Activated naive CD4-positive, alpha-beta T cell treated with Interleukin-2 at 50 U/mL for 16 hours (primary cell): ENCODE measurements around the gene IFITM10.

Source experiments
- DNase-seq: peaks from one replicate; pipeline ENCODE4 v3.0.0-alpha.2; 2020

IFITM10 gene

DNA sequence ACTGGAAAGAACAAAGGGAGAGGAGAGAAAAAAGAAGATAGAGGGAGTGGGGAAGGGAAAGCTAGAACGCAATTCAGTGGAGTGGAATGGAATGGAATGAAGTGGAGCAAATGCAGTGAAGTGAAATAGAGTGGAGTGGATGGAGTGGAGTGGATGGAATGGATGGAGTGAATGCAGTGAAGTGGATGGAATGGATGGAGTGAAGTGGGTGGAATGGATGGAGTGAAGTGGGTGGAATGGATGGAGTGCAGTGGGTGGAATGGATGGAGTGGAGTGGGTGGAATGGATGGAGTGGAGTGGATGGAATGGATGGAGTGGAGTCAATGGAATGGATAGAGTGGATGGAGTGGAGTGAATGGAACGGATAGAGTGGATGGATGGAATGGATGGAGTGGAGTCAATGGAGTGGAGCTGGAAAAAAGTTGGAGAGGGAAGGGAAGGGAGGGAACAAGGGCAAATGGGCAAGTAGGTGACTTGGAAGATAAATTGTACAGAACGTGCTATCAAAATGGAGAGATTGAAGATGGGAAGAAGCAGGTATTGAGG lies 13.9 kb downstream of the IFITM10 start:
- no peak for DNase-seq

DNA sequence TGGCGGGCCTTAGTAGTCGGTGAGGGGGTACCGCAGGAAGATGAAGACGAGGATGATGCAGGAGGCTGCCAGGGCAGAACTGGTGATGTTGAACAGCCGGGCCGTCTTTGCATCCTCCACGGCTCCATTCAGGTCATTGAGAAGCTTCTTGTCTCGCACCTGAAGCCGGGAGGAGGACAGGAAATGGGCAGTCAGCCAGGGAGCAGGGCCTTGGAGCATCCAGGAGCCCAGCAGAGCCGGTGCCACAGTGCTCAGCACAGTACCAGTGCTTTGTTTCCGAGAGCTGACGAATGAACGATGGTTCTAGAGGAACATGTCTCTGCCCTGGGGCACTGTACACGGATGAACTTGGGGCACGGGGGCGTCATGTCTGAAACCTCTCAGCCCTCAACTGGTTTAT lies 15.1 kb downstream of the IFITM10 start:
- no peak for DNase-seq

DNA sequence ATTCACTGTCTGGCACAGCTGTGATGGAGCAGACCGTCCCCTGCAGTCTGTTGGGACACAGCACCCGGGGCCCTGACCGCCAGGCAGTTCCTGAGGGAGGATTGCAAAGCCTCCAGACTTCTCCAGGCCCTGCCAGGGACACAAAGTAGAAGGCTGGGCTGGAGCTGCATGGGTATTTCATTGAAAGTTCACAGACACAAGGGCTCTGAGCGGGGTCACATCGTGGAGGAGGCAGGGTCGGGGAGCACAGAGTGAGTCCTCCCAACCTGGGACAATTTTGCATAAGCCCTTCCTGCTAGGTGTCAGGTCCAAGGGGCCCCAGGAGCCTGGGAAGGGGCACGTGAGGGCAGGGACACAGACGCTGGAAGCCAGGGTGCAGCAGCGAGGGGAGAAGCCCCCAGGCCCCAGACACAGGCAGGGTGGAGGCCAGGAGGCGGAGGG lies 15.7 kb downstream of the IFITM10 start:
- DNase-seq: no peak

DNA sequence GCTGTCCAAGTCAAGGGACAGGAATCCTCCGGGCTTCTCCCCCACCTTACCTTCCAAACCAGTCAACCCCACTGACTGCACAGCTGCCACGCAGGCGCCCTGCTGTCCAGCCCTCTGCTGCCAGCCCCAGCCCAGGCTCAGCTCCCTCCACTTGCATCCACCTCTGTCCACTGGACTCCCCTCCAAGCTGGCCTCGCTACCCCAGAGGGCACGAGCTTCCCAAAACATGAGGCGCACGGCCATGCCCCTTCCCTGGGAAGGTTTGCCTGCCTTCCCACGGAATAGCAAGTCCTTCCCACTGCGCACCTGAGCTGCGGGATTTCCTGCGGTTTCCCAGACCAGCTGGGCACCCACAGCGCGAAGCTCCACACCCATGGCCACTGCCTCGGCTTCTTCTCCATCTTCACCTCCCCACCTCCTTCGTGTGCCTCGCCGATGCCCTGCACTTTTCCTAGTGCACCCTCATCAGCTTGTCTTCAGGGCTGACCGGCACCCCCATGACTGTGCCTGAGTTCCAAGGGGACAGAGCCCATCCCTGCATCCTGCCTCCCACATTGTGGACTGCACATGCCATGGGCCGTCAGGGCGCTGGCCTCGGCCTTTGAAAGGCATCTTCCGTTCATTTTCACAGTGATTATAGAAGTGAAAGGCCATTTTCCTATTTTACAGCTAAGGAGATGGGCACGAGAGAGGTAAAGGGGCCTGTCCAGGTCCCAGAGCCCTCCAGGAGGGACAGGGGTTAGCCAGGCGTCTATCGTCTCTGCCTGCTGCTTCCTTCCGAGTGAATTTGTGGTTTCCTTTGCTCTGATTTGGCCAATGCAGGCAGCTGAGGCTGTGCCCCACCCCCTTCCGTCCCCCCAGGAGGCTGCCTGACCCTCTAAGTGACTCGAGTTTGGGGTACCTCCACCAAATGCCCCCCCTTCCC lies 16.4 kb downstream of the IFITM10 start:
- no peak for DNase-seq

DNA sequence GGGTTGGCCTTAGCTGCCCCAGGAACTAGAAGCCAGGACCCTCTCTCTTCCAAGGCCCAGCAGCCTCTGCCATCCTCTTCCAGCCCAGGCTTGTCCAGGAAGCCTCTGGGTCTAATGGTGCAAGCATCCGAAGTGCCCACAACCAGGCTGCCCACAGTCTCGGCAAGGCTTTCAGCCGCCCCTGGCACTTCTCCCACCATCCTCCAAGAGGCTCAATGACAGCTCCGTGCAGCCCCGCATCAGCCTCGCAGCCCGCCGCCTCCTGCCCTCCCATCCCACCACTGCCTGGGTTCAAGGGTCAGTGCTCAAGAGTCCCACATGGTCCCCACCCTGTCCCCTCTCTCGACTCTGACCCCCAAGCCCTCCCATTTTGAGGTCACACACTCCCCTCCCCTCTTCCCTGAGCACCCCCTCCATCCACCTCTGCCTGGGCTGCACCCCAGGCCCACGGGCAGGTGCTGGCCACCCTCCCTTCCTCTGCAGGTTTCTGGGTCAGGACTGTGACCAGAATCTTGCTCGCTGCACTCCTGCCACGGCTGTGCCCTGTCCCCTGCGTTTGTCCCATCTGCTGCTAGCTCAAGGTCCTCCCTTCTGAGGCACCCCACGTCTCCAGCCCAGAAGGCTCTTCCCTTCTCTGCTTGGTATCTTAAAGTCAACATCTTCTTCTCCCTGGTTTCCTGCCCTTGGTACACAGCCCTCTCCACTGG lies 17.2 kb downstream of the IFITM10 start:
- DNase-seq: no peak

DNA sequence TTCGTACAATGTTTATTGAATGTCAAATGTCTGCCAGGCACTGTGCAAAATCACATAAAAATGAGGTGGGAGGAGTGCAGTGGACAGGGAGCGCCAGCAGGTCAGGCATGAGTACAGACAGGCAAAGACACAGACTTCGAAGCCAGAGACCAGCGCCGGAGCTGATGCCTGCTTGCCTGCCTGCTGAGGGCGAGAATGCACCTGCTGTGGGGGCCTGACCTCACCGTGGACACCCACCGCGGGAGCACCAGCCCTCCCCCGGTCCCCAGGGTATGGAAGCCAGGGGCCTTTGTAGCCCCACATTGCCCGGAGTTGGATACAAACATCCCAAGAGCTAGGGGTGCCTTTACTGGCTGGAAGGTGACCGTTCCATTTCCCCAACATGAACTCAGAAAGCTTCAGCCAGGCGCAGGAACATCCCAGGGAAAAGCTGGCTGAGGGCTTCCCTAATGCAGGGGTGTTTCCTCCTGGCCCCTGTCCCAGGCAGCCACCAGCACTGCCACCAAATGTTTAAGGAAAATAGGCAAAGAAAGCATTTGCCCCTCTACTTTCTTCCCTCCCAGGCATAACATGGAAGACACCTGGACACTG lies 17.9 kb downstream of the IFITM10 start:
- DNase-seq: no peak

DNA sequence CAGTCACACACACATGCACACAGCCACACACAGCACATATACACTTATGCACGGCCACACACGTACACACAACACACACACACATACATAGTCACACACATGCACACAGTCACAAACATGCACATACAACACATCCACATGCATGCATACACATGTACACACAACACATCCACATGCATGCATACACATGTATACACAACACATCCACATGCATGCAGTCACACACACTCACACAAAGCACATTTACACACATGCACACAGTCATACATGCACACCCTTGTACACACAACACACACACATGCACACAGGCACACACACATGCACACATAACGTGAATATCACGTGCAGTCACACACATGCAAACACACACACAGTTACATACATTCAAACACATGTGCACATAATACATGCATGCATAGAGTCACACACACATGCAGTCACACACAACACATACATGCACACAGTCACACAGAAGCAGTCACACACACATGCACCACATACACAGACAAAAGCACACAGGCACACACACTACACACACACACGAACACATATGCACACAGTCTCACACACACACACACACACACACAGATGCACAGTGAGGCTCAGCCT lies 18.8 kb downstream of the IFITM10 start:
- no peak for DNase-seq

DNA sequence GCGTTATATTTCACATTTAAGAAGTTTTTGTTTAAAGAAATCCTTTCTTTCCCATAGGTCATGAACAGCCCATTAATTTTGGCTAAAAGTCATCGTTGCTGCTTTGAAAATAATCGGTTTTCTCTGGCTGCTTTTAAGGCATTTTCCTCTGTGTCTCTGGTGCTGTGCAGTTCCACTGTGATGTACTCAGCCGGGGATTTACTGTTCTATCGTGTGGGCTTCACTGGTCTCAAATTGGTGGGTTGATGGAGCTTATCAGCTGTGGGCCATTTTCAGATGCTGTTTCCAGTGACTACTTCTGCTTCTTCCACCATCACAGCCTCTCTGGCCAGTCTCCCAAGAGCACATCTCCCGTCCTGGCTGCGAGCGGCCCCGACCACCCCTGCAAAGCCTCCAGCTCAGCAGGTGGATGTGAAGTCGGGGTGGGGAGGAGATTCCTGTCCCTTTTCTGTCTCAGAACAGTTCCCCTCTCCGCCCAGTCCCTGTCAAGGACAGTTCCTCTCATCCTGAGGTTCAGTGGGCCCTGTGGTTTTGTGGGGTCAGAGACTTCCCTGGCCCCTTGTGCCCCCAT lies 20.3 kb downstream of the IFITM10 start:
- DNase-seq: no peak

DNA sequence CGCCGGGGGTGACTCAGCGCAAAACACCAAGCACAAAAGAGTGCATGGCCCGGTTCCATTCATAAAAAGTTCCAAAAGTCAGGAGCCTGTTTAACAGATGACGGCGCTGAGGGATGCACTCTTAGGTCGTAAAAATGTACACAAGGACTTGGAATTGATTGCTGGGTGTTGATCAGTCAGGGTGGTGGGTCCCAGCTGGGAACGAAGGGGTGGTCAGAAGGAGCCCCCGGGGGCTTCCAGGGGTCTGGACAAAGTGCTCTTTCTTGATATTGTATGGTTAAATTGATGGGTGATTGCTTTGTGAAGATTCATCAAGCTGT lies 20.7 kb downstream of the IFITM10 start:
- DNase-seq: no peak

DNA sequence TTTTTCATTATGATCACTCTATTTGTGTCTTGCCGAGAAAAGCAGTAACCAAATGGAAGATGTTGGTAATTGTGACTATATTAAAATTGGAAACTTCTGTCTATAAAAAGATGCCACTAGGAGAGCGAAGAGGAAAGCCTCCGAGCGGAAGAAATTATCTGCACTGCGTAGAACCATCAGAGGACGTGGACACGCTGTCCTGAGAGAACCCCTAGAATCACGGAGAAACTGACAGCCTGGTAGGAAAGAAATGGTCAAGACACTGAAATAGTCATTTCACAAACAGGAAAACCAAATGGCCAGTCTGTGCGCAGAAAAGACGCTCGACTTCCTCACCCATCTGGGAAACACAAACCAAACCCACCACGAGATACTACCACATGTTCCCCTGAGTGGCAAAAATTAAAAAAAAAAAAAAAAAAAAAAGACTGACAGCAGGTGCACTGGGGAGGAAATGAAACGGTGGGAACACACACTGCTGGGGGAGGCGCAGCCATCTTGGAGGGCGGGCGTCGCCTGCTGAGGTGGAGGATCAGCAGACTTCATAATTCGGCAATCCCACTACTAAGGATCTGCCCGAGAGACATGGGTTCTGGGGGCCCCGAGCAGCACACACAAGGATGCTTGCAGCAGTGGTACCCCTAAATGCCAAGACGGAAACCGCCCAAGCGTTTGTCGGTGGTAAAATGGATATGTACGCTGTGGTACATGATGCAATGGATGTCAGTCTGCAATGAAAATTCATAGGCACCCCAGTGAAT lies 21.3 kb downstream of the IFITM10 start:
- no peak for DNase-seq

DNA sequence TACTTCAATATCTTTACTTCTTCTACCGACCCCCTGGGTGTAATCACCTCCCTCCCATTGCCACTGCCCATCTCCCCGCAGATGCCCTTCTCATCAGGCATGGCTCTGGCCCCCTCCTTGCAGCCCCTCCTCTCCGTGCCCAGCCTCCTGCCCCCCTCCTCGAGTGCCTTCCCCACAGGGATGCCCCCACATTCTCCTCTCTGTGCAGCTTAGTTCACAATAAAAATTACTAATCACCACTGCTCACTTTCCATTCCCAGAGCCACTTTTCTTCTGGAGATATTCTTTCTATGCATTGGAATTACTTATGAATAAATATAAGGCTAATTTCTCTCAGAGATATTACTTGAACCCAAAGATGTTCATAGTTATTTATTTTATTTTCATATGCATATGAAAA lies 22.1 kb downstream of the IFITM10 start:
- DNase-seq: no peak

DNA sequence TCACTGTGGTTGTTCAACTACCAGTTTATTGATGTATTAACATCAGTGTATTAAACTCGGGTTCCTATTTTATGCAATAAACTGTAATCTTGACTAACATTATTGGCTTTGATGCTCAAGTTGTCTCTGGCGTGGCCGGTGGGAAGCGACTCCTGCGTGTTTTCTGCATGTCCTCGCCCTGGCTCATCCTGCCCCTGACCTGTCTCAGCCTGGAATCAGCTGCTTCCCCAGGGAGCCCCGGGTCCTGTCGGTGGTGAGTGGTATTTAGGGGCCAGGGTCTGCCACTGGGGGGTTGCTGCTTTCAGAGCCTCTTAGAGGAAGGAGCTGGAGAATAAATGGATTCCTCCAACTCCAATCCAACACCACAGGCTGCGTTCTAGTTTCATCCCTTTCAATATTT lies 22.5 kb downstream of the IFITM10 start:
- no peak for DNase-seq

DNA sequence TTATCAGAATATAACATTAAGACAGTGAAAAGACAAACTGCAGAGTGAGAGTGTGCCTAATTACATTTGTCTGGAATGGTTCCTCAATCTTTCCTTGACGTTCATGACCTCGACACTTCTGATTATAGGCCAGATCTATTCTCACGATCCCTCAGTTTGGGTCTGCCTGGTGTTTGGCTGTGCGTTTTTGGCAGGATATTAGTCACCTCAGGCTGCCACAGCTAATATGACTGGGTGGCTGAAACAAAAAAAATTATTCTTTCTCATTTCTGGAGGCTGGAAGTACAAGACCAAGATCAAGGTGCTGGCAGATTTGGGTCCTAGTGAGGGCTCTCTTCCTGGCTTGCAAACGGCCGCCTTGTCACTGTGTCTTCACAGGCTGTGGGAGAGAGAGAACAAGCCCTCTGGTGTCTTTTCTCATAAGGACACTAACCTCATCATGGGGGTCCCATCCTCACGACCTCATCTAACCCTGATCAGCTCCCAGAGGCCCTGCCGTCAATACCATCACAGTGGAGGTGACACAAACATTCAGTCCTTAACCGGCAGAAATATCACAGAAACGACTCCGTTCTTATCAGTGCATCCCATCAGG lies 23.2 kb downstream of the IFITM10 start:
- DNase-seq: no peak

DNA sequence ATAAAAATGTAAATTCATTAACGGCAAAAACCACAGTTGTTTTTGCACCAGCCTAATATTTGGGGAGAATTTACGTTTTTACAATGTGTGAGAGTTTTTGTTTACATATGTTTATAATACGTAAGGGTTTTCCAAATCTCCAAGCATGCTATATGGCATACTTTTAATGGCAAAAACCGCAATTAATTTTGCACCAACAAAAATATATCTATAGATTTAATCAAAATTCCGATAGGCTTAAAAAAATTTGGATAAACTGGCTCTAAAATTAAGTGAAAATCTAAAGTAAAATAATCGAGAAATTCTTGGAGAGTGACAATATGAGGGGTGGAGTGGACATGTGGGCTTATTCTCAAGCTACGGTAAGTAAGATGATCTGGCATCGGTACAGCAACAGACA lies 30.6 kb downstream of the IFITM10 start:
- DNase-seq: no peak

DNA sequence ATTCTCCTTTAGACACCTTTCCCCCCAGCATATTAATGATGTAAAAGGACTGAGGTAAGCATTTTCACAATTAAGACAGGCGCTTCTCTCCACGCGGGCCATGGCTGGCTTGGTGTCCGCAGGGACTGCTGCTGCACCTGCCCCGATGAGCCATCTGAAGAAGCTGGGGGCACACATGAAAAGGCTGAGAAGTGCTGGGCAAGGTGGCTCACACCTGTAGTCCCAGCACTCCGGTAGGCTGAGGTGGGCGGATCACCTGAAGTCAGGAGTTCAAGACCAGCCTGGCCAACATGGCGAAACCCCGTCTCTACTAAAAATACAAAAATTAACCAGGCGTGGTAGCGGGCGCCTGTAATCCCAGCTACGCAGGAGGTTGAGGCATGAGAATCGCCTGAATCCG lies 32.1 kb downstream of the IFITM10 start:
- no peak for DNase-seq

DNA sequence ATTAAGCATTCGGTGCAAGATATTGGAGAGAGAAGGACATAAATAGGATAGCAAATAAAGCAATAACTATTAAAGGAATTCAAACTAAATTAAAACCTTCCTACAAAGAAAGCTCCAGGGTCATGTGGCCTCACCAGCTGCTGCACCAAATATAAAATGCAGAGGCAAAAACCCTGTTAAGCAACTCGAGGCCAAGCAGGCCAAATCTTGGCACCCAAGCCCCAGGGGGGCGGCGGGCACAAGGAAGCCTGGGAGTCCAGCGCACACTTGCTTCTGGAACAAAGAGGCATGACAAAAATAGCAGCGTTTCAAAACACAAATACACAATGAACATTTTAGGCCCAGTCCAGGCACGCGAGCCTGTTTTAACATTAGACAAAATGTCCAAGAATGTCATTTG lies 32.6 kb downstream of the IFITM10 start:
- no peak for DNase-seq

DNA sequence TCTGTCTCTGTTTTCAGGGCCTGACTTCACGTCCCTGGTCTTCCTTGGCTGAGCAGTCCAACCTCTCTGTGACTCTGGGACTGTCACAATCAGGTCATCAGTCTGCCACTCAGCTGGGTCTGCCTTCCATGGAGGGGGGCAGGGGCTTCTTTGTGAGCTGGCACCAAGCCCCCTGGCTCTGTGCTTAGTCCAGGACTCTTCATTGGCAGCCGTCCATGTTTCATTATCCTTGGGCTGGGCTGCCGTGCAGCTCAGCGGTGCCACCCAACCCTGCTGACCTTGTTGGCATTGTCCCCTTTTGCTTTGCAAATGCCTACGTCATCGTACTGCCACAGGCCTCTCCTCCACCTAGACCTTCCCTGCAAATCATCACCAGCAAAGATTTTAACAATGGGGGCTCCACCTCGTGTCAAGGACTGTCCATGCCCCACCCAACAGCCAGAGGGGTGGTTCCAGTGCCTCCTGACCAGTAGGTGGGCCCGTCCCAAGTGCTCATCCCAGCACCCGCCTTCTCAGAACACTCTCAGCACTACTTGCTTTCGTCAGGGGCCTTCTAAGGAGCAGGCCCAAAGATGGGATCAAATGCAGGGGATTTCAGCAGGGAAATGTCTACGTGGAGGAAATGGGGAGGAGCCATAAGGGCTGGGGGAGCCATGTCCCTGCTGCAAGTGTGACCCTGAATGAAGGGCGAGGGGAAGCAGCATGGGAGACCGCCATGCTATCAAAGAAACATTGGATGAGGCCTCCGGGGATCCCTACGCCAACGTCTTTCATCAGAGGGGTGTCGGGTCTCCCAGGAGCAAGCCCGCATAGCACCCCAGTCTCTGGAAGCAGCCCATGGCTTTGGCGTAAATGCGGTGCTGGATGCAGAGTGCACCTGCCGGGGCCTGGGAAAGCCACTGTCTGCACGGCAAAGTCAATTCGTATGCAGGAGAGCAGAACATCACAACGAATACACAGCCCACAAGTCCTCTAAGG lies 35.2 kb downstream of the IFITM10 start:
- no peak for DNase-seq

DNA sequence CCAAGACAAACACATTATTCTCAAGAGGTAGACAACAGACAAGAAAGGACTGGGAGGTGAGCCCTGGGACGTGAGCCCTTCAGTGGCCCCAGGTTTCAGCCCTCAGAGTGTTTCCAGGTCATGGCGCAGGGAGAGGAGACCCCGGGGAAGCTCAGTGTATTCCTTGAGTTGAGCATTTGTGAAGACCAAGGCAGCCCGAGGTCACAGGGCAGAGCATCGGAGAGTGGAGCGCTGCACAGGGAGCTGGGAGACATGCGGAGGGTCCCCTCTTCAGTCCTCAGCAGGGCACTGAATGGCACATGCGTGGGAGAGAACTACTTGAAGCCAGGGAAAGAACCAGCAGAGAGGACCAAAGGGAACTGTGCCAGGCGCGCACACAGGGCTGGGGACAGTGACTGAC lies 41.7 kb downstream of the IFITM10 start:
- no peak for DNase-seq

DNA sequence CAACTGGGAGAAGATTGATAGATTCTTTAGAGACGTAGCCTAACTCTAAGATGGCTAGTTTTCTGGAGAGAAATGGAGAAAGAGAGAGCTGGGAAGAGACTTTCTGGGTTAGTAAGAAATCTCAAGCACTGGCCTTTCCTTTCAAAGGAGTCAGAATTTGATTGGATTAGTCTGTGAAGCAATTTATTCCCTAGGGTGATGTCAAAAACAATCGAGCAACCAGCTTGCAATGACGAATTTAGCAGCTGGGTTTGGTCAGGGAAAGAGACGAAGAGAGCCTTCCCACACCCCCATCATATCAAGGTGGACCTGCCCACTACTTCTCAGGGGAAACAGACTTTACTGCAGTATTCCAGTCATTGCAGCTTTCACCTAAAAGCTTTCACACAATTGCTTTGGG lies 42.6 kb downstream of the IFITM10 start:
- DNase-seq: no peak

DNA sequence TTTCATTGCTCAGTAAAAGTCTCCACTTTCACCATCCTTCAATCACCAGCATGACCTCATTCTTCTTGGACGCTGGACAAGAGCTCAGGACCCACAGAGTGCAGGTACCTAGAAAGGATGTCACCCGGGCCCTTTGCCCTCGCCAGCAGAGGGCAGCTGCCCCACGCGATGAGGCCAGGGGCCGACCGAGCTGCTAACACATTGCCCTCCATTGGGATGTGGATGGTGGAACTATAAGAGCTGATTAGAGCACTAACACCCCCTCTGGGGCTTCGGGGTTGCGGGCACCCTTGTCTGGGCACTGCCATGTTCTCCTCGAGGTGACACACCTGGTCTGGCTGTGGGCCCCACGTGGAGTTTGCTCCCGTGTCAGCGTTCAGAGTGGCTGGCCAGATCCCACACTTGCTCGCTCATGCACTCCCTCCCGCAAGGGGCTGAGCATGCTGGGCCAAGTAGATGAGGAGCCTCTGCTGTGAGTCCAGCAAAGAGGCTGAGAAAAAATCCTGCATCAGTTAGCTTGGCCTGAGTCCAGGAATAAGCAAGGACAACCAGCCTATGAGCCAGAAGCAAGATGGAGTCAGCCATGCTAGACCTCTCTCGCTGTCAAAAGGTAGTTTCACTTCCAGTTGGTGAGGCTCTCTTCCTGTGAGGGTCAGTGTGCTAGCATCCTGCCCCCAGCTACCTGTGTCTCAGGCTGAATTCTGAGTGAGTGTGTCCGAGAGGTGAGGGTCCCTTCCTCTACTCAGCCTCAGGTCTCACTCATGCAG lies 43.6 kb downstream of the IFITM10 start:
- DNase-seq: no peak
